Type B pancreatic cell (in vitro differentiated cells): ENCODE results near the gene TMEM150B. TPM values are rescaled to one million over a fixed set of nuclear protein-coding genes. Genes with fewer than 3 reads are reported as not detected.

Source experiments
- DNase-seq: peaks from one replicate; pipeline ENCODE4 v3.0.0; 2021; ENCODE audit warnings: mixed read lengths; ENCODE audit not compliant: unreplicated experiment; ENCODE audit errors: extremely low spot score
- H3K27ac Mint-ChIP-seq: 2 replicates; pipeline ENCODE4 v1.8.0; 2021; ENCODE audit warnings: mild to moderate bottlenecking, mixed read lengths
- H3K27me3 Mint-ChIP-seq: 2 replicates; pipeline ENCODE4 v1.8.0; 2021; ENCODE audit warnings: mixed read lengths
- H3K36me3 Mint-ChIP-seq: 2 replicates; pipeline ENCODE4 v1.8.0; 2021; ENCODE audit warnings: mixed read lengths
- H3K4me1 Mint-ChIP-seq: one replicate; pipeline ENCODE4 v1.8.0; 2021; ENCODE audit warnings: mixed read lengths; ENCODE audit not compliant: unreplicated experiment
- H3K4me3 Mint-ChIP-seq: 2 replicates; pipeline ENCODE4 v1.8.0; 2021; ENCODE audit warnings: mild to moderate bottlenecking, mixed read lengths
- H3K9me3 Mint-ChIP-seq: 2 replicates; pipeline ENCODE4 v1.8.0; 2021; ENCODE audit warnings: mixed read lengths
- total RNA-seq: library from RNA; stranded (reverse); gene quantifications from 2 replicates; pipeline ENCODE4 v1.2.1, GENCODE V29; 2021; ENCODE audit warnings: low replicate concordance
- TF ChIP-seq, protein P1 (sequence below): fragments of 200-600 bp; sonication (generic); conservative IDR thresholded peaks from 2 replicates; pipeline ENCODE4 v1.5.0; 2021; ENCODE audit warnings: antibody characterized with exemption, mild to moderate bottlenecking

The TMEM150B gene
- total RNA-seq, 1 donor from 2014 or later, result 1.2 TPM

DNA sequence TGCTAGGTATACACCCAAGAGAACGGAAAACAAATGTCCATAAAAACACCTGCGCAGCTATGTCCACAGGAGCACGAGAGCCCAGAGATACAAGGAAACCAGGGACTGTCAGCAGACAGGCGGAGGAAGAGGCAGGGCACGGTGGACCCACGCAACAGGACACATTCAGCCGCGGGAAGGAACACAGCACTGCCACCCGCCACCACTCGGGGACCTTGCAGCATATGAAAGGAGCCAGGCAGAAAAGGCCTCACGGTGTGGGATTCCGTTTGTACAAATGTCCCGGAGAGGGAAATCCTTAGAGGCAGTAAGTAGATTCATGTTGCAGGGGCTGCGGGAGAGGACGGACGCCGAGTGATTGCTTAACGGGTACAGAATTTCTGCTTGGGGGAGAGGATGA lies 53.0 kb downstream of the TMEM150B start:
- no peaks in the 10 kb centered on the region for H3K27me3 Mint-ChIP-seq
- no peak overlapping the region for H3K4me3 Mint-ChIP-seq
- peaks cover 15% of the 10 kb centered on the region for H3K36me3 Mint-ChIP-seq
- H3K9me3 Mint-ChIP-seq, result no peaks in the 10 kb centered on the region
- H3K4me1 Mint-ChIP-seq, result peaks cover 7% of the 10 kb centered on the region
- TF ChIP-seq, protein P1, sequence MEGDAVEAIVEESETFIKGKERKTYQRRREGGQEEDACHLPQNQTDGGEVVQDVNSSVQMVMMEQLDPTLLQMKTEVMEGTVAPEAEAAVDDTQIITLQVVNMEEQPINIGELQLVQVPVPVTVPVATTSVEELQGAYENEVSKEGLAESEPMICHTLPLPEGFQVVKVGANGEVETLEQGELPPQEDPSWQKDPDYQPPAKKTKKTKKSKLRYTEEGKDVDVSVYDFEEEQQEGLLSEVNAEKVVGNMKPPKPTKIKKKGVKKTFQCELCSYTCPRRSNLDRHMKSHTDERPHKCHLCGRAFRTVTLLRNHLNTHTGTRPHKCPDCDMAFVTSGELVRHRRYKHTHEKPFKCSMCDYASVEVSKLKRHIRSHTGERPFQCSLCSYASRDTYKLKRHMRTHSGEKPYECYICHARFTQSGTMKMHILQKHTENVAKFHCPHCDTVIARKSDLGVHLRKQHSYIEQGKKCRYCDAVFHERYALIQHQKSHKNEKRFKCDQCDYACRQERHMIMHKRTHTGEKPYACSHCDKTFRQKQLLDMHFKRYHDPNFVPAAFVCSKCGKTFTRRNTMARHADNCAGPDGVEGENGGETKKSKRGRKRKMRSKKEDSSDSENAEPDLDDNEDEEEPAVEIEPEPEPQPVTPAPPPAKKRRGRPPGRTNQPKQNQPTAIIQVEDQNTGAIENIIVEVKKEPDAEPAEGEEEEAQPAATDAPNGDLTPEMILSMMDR, result no peak
- DNase-seq, result no peak
- H3K27ac Mint-ChIP-seq, result no peak overlapping the region

DNA sequence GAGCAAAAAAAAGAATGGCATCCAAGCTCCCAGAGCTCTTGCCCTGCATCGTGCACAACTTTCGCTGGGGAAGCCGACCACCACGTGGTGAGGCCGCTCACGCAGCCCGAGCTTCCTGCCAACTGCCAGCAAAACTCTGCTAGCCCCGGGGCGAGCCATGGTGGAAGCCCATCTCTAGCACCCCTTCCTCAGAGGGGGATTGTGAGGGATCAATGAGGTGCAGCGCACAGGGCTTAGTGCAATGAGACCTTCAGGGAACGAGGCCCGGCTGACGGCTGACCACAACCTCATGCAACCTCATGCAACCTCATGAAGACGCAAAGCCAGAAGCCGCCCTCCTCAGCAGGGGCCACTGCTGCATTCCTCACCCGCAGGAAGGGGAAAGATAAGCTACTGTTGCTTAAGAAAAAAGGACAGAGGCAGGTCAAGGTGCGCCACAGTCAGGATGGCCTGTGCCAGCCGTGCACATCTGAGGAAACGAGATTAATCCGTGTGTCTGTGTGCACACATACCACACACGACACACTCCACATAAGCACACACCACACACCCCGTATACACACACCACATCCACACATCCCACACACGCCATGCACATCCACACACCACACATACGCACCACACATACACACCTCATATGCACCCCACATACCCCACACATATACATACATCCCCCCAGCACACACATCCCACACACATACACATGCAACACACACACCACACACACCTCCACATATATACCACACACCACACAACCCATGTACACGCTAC lies 54.8 kb downstream of the TMEM150B start:
- DNase-seq, result no peak
- Mint-ChIP-seq H3K4me3 (no peak overlapping the region), H3K36me3 (peaks cover 21% of the 10 kb centered on the region), H3K27ac (no peak overlapping the region), H3K9me3 (peaks cover 8% of the 10 kb centered on the region), H3K4me1 (no peaks in the 10 kb centered on the region), H3K27me3 (no peaks in the 10 kb centered on the region)
- TF ChIP-seq, protein P1, result no peak

DNA sequence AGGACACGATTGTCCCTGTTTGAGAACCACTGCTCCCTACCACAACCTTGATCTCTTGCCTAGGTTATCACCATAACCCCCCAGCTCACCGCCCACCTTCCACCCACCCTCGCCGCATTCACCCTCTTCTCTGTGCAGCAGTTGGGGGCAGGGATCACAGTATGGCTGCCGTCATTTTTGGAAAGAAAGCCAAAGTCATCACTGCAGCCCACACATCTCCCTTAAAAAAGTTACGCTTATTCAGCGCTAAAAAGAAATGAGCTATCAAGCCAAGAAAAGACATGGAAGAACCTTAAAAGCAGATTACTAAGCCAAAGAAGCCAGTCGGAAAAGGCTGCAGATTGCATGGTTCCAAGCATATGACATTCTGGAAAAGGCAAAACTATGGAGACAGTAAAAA lies 55.8 kb downstream of the TMEM150B start:
- Mint-ChIP-seq H3K27me3 (no peaks in the 10 kb centered on the region), H3K36me3 (peaks cover 21% of the 10 kb centered on the region), H3K4me3 (no peak overlapping the region), H3K4me1 (no peaks in the 10 kb centered on the region), H3K9me3 (peaks cover 8% of the 10 kb centered on the region), H3K27ac (no peak overlapping the region)
- no peak for DNase-seq
- TF ChIP-seq, protein P1, result no peak

DNA sequence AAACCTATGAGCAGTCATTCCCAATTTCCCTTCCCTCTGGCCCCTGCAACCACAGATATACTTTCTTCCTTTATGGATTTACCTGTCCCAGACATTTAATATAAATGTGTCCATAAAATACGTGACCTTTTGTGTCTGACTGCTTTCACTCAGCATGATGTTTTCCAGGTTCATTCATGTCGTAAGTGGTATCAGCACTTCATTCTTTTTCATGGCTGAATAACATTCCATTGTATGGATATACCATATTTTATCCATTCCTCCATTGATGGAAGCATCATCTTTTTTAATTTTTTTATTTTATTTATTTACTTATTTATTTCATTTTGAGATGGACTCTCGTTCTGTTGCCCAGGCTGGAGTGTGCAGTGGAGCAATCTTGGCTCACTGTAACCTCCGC lies 58.3 kb downstream of the TMEM150B start:
- peaks cover 8% of the 10 kb centered on the region for H3K9me3 Mint-ChIP-seq
- H3K36me3 Mint-ChIP-seq, result peaks cover 27% of the 10 kb centered on the region
- TF ChIP-seq, protein P1, result no peak

DNA sequence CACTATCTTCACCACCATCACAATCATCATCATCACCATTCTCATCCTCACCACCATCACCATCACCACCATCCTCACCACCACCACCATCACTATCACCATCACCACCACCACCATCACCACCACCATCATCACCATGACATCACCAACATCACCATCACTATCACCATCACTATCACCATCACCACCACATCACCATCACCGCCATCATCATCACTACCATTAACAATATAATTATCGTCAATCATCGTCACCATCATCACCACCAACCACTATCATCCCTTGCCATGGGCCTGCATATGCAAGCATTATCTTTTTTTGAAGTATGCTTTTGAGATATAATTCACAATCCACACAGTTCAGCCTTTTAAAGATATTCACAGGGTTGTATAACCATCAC lies 58.7 kb downstream of the TMEM150B start:
- no peaks in the 10 kb centered on the region for H3K27me3 Mint-ChIP-seq
- TF ChIP-seq, protein P1, result no peak
- DNase-seq, result no peak
- H3K27ac Mint-ChIP-seq, result no peak overlapping the region
- H3K9me3 Mint-ChIP-seq, result peaks cover 8% of the 10 kb centered on the region
- H3K36me3 Mint-ChIP-seq, result peaks cover 27% of the 10 kb centered on the region
- H3K4me1 Mint-ChIP-seq, result no peaks in the 10 kb centered on the region
- H3K4me3 Mint-ChIP-seq, result no peak overlapping the region

More for the DNA sequence above, 58.3 kb downstream of the TMEM150B start:
- H3K4me1 Mint-ChIP-seq, result no peaks in the 10 kb centered on the region
- no peak overlapping the region for H3K4me3 Mint-ChIP-seq
- DNase-seq, result no peak
- no peak overlapping the region for H3K27ac Mint-ChIP-seq
- H3K27me3 Mint-ChIP-seq, result no peaks in the 10 kb centered on the region
